GM12878 (cell line): ENCODE data around the gene DNAH17. TPM values are rescaled to one million over a fixed set of nuclear protein-coding genes. Genes with fewer than 3 reads are reported as not detected.

Experiments
- ATAC-seq: fragments of 200-7000 bp; cut with Tn5 transposase; 3 replicates; pipeline ENCODE4 v1.9.1; 2020; ENCODE audit warnings: mild to moderate bottlenecking, moderate library complexity
- BruUV-seq: library from RNA; stranded (reverse); fragments of 400-500 nt; replicated peaks from 2 replicates; lab custom pipeline; 2021; lab: Mats Ljungman, UMichigan
- CTCF ChIA-PET: fragments of 300-600 bp; sonication (Branson Sonifier 250); formaldehyde crosslinking; extraction: SDS; loops from one replicate; lab custom pipeline; 2021; ENCODE audit warnings: inconsistent platforms; lab: Yijun Ruan, JAX
- POLR2A ChIA-PET: fragments of 350-600 bp; formaldehyde crosslinking; extraction: SDS; loops from one replicate; lab custom pipeline; 2021; ENCODE audit warnings: inconsistent platforms; lab: Charles Lee
- RAD21 ChIA-PET: fragments of 300-600 bp; sonication (Branson Sonifier 250); formaldehyde crosslinking; loops from one replicate; lab custom pipeline; 2023; ENCODE audit warnings: antibody characterized with exemption; ENCODE audit not compliant: unreplicated experiment; lab: Charles Lee
- SMC1A ChIA-PET: fragments of 300-600 bp; sonication (Branson Sonifier 250); formaldehyde crosslinking; loops from one replicate; lab custom pipeline; 2023; ENCODE audit not compliant: unreplicated experiment, uncharacterized antibody; lab: Charles Lee
- DNase-seq: peaks from one replicate; pipeline ENCODE4 v3.0.0-alpha.2; 2011; ENCODE audit warnings: low read depth, low spot score
- FAIRE-seq: peaks from 3 replicates; lab custom pipeline; 2011; peaks lifted over from hg19 to GRCh38; lab: Jason Lieb, UNC
- H2AFZ ChIP-seq: 2 replicates; pipeline ENCODE4 v1.6.0; 2011; ENCODE audit warnings: low read depth, low read length, control low read depth; ENCODE audit not compliant: control insufficient read depth
- H3K27ac ChIP-seq: 2 replicates; pipeline ENCODE4 v1.5.1; 2011; ENCODE audit warnings: control low read depth; ENCODE audit not compliant: control insufficient read depth, insufficient read depth
- H3K27me3 ChIP-seq, 2 experiments: replicated peaks in 1 of 2; 2 replicates each; pipeline versions ENCODE4 v1.6.0 to v1.6.1; 2011; ENCODE audit warnings: low read length in 1 of 2; ENCODE audit not compliant: control insufficient read depth in 2 of 2, insufficient read depth in 2 of 2
- H3K36me3 ChIP-seq, 2 experiments: 2 replicates each; pipeline ENCODE4 v1.5.1; 2011; ENCODE audit warnings: low read length in 1 of 2; ENCODE audit not compliant: control insufficient read depth in 2 of 2, insufficient read depth in 2 of 2
- H3K4me1 ChIP-seq: 2 replicates; pipeline ENCODE4 v1.6.1; 2011; ENCODE audit warnings: mild to moderate bottlenecking, low read length, moderate library complexity, mixed read lengths; ENCODE audit not compliant: control insufficient read depth, insufficient read depth
- H3K4me2 ChIP-seq: 2 replicates; pipeline ENCODE4 v1.6.0; 2011; ENCODE audit warnings: control low read depth; ENCODE audit not compliant: control insufficient read depth, insufficient read depth
- H3K4me3 ChIP-seq: fragments of 200-600 bp; sonication (generic); 2 replicates; pipeline ENCODE4 v1.5.1; 2016
- H3K79me2 ChIP-seq: 2 replicates; pipeline ENCODE4 v1.6.0; 2011; ENCODE audit warnings: low read length; ENCODE audit not compliant: control insufficient read depth, insufficient read depth
- H3K9ac ChIP-seq: 2 replicates; pipeline ENCODE4 v1.8.0; 2011; ENCODE audit warnings: low read length, control low read depth, mixed read lengths; ENCODE audit not compliant: control insufficient read depth, insufficient read depth
- H3K9me3 ChIP-seq: replicated peaks from 3 replicates; pipeline ENCODE4 v1.5.1; 2011; ENCODE audit warnings: mild to moderate bottlenecking, low read length; ENCODE audit not compliant: control insufficient read depth, insufficient read depth
- H4K20me1 ChIP-seq: 2 replicates; pipeline ENCODE4 v1.6.0; 2011; ENCODE audit not compliant: control insufficient read depth, insufficient read depth
- BCL11A ChIP-seq: IDR thresholded peaks from 2 replicates; pipeline ENCODE4 v1.6.1; 2011; ENCODE audit warnings: low read depth, low read length
- CREM ChIP-seq: IDR thresholded peaks from 2 replicates; pipeline ENCODE4 v1.6.1; 2014; ENCODE audit warnings: antibody characterized with exemption, low read depth
- KAT2A ChIP-seq: conservative IDR thresholded peaks from 2 replicates; pipeline ENCODE4 v1.6.1; 2011; ENCODE audit warnings: low read depth, low read length; ENCODE audit not compliant: control insufficient read depth
- SKIL ChIP-seq: fragments of 450-650 bp; IDR thresholded peaks from 2 replicates; pipeline ENCODE4 v1.6.1; 2017; ENCODE audit warnings: mild to moderate bottlenecking, low read depth, inconsistent platforms; ENCODE audit not compliant: poor library complexity, severe bottlenecking
- TCF12 ChIP-seq: IDR thresholded peaks from 2 replicates; pipeline ENCODE4 v1.6.1; 2011; ENCODE audit warnings: low read depth, mild to moderate bottlenecking, low read length
- WGBS: methylation state at CpG from one replicate; pipeline ENCODE4 v1.1.6; 2016; ENCODE audit warnings: low lambda C conversion rate; ENCODE audit not compliant: insufficient replicate concordance, insufficient coverage; ENCODE audit errors: missing lambda C conversion rate; 5-methylcytosine and 5-hydroxymethylcytosine counted together
- in situ Hi-C: fragments of 300-500 bp; cut with MboI; formaldehyde crosslinking; loops from 9 replicates; pipeline ENCODE4 v1.14.3; 2018; ENCODE audit warnings: mixed read lengths
- intact Hi-C: fragments of 100-400 bp; cut with micrococcal nuclease; formaldehyde crosslinking; loops from one replicate; pipeline ENCODE4 v1.14.2; 2022; ENCODE audit not compliant: unreplicated experiment
- polyA plus RNA-seq, 11 experiments: library from polyadenylated mRNA; depleted of rRNA in 4 of 11; unstranded in 6 of 11; stranded (reverse) in 5 of 11; fragments of >200 nt; fragmentation: Nextera tagmentation in 4 of 11; fragmentation: Illumina TruSeq in 1 of 11; extraction: Ambion mirVana in 4 of 11; extraction: Trizol in 1 of 11; gene quantifications; 1 replicate in 1 of 11; 2 replicates in 10 of 11; pipeline versions ENCODE4 v1.2.1 to v1.2.3, GENCODE V29; 2011 to 2016; ENCODE audit warnings: inconsistent platforms in 2 of 11, missing spikeins in 2 of 11, low read depth in 1 of 11
- total RNA-seq, 4 experiments: library from RNA; depleted of rRNA in 3 of 4; stranded (reverse); fragments of >200 nt in 3 of 4; fragmentation: Illumina TruSeq in 1 of 4; extraction: Trizol in 1 of 4; gene quantifications; 2 replicates each; pipeline versions ENCODE4 v1.2.1 to v1.2.3, GENCODE V29; 2013 to 2021

The DNAH17 gene
- total and polyA plus RNA-seq, 10 of the 15 experiments (the other 5 are each of a cell fraction or from before 2014, with no cell fraction given), result 0.16 to 2.9 (median 0.56) TPM

- ChIA-PET POLR2A (no interaction called here), CTCF (interaction anchor here (1.0 kb wide), 1 partner anchor 107 kb away, joined by 3 read pairs; no protein-coding TSS in a partner anchor), SMC1A (no interaction called here), RAD21 (no interaction called here)
- no peaks in the 10 kb centered on the region for H4K20me1 ChIP-seq
- H3K36me3 ChIP-seq, result no peaks in the 10 kb centered on the region
- no peaks in the 10 kb centered on the region for H3K79me2 ChIP-seq
- no peak for DNase-seq
- no peak overlapping the region for H3K27ac ChIP-seq
- H3K4me1 ChIP-seq, result no peaks in the 10 kb centered on the region
- no peak overlapping the region for H3K9ac ChIP-seq
- H2AFZ ChIP-seq, result no peak overlapping the region
- H3K4me2 ChIP-seq, result no peak overlapping the region
- ATAC-seq, result no peak
- WGBS, result 25% methylated on average over 5 of the region's 5 CpGs
- FAIRE-seq, result no peak
- in situ Hi-C loops, result no loop called here
- intact Hi-C loops, result no loop called here
- no peak overlapping the region for H3K4me3 ChIP-seq
- no peaks in the 10 kb centered on the region; a peak in 2 of 4 replicates for H3K27me3 ChIP-seq
- H3K9me3 ChIP-seq, result no peaks in the 10 kb centered on the region
- no TSS peak for BruUV-seq
- TF ChIP-seq BCL11A (no peak), KAT2A (no peak), CREM (no peak), TCF12 (no peak), SKIL (no peak)
Observed at GRCh38 chr17:78558989-78559388, 18.2 kb downstream of the DNAH17 start.
